ENCODE measurements around the gene DCLK2.

DCLK2 gene

DNA sequence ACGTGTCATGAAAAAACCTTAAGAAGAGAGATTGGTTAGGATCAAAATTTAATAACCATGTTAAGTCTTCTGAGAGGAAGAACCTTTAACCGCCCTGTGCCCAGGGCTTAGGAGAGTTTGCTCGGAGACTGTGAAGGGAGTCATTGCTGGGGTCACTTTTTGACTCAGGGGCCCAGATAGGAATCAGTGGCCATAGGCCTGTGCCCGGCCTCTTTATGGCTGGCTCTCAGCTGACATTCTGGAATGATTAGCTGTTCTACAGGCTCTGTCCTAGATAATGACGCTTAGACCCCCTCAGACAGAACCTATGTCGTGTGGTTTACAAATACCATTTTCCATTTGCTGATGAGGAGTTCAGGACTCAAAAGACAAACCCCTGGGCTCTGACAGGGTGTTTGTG lies 174.1 kb downstream of the DCLK2 start:
- Histone ChIP-seq H3K9me3 (ENCODE audit: control insufficient read depth, insufficient read depth, low read depth, low read length) (no peaks in the 10 kb centered on the region), H3K36me3 (ENCODE audit: control insufficient read depth in 2 of 2, insufficient read depth in 1 of 2, low read length in 2 of 2) (peaks cover 0 to 23% of the 10 kb centered on the region in 2 experiments; a peak in 1 of 3 replicates), H3K4me1 (ENCODE audit: control insufficient read depth, insufficient read depth, low read length) (no peaks in the 10 kb centered on the region), H3K27ac (ENCODE audit: extremely low read depth, low read depth, low read length) (no peak overlapping the region), H3K4me3 (ENCODE audit: low read depth, low read length) (no peak overlapping the region)
- TF ChIP-seq ZNF302 (tag by site-specific recombination; IDR thresholded peaks at IDR 0.05; ENCODE audit: low read depth) (no peak), ZNF266 (tag by site-specific recombination; IDR thresholded peaks at IDR 0.05; ENCODE audit: low read depth) (no peak), ZNF2 (tag by site-specific recombination; IDR thresholded peaks at IDR 0.05) (no peak), GFI1B (tag by site-specific recombination; IDR thresholded peaks at IDR 0.05) (no peak), ZNF138 (tag by site-specific recombination; IDR thresholded peaks at IDR 0.05; ENCODE audit: borderline replicate concordance) (no peak), ZNF768 (tag by site-specific recombination; IDR thresholded peaks at IDR 0.05) (no peak), ZNF624 (tag by site-specific recombination; IDR thresholded peaks at IDR 0.05) (no peak), ZNF514 (tag by site-specific recombination; IDR thresholded peaks at IDR 0.05) (no peak), ZFP37 (tag by site-specific recombination; IDR thresholded peaks at IDR 0.05) (no peak), ZNF707 (tag by site-specific recombination; IDR thresholded peaks at IDR 0.05) (no peak), ZBTB1 (tag by site-specific recombination; IDR thresholded peaks at IDR 0.05) (no peak)
- TF ChIP-seq, protein P1, sequence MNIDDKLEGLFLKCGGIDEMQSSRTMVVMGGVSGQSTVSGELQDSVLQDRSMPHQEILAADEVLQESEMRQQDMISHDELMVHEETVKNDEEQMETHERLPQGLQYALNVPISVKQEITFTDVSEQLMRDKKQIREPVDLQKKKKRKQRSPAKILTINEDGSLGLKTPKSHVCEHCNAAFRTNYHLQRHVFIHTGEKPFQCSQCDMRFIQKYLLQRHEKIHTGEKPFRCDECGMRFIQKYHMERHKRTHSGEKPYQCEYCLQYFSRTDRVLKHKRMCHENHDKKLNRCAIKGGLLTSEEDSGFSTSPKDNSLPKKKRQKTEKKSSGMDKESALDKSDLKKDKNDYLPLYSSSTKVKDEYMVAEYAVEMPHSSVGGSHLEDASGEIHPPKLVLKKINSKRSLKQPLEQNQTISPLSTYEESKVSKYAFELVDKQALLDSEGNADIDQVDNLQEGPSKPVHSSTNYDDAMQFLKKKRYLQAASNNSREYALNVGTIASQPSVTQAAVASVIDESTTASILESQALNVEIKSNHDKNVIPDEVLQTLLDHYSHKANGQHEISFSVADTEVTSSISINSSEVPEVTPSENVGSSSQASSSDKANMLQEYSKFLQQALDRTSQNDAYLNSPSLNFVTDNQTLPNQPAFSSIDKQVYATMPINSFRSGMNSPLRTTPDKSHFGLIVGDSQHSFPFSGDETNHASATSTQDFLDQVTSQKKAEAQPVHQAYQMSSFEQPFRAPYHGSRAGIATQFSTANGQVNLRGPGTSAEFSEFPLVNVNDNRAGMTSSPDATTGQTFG (tag by site-specific recombination; IDR thresholded peaks at IDR 0.05; ENCODE audit: borderline replicate concordance), result no peak
- TF ChIP-seq, protein P2, sequence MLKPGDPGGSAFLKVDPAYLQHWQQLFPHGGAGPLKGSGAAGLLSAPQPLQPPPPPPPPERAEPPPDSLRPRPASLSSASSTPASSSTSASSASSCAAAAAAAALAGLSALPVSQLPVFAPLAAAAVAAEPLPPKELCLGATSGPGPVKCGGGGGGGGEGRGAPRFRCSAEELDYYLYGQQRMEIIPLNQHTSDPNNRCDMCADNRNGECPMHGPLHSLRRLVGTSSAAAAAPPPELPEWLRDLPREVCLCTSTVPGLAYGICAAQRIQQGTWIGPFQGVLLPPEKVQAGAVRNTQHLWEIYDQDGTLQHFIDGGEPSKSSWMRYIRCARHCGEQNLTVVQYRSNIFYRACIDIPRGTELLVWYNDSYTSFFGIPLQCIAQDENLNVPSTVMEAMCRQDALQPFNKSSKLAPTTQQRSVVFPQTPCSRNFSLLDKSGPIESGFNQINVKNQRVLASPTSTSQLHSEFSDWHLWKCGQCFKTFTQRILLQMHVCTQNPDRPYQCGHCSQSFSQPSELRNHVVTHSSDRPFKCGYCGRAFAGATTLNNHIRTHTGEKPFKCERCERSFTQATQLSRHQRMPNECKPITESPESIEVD (tag by site-specific recombination; IDR thresholded peaks at IDR 0.05), result no peak
- ChIA-PET POLR2A (no interaction called here), CTCF (interaction anchor here (2.5 kb wide), 1 partner anchor 9 kb away, joined by 10 read pairs; no protein-coding TSS in a partner anchor)

DNA sequence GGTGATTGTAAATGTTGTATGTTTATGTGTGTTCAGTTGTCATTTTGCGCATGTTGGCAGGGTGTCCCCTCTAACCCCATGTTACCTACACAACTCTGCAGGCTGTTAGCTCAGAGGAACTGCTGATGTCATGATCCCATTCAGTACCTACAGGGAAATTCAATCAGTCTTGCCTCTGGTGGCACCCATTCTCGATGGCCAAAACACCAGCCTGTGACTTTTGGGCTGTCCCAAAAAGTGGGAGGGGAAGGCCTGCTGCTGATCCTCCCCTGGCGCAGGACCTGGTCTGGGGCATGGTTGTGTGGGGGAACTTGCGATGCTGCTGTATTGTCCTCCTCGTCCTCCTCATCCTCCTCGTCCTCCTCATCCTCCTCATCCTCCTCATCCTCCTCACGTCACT lies 174.5 kb downstream of the DCLK2 start:
- ChIA-PET CTCF (interaction anchor here (2.5 kb wide), 1 partner anchor 10 kb away, joined by 10 read pairs; no protein-coding TSS in a partner anchor), POLR2A (no interaction called here)
- TF ChIP-seq ZNF433 (tag by site-specific recombination; IDR thresholded peaks at IDR 0.05; ENCODE audit: low read depth), result no peak
- TF ChIP-seq, protein P3, sequence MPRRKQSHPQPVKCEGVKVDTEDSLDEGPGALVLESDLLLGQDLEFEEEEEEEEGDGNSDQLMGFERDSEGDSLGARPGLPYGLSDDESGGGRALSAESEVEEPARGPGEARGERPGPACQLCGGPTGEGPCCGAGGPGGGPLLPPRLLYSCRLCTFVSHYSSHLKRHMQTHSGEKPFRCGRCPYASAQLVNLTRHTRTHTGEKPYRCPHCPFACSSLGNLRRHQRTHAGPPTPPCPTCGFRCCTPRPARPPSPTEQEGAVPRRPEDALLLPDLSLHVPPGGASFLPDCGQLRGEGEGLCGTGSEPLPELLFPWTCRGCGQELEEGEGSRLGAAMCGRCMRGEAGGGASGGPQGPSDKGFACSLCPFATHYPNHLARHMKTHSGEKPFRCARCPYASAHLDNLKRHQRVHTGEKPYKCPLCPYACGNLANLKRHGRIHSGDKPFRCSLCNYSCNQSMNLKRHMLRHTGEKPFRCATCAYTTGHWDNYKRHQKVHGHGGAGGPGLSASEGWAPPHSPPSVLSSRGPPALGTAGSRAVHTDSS (tag by site-specific recombination; IDR thresholded peaks at IDR 0.05), result peak; percentile 86
- TF ChIP-seq SCRT1 (tag by site-specific recombination; IDR thresholded peaks at IDR 0.05; ENCODE audit: borderline replicate concordance), result no peak
- Histone ChIP-seq H3K4me1 (ENCODE audit: control insufficient read depth, insufficient read depth, low read length) (no peaks in the 10 kb centered on the region), H3K36me3 (ENCODE audit: control insufficient read depth in 2 of 2, insufficient read depth in 1 of 2, low read length in 2 of 2) (peaks cover 0 to 21% of the 10 kb centered on the region in 2 experiments; a peak in 1 of 3 replicates), H3K4me3 (ENCODE audit: low read depth, low read length) (no peak overlapping the region), H3K27ac (ENCODE audit: extremely low read depth, low read depth, low read length) (no peak overlapping the region), H3K9me3 (ENCODE audit: control insufficient read depth, insufficient read depth, low read depth, low read length) (no peaks in the 10 kb centered on the region)

DNA sequence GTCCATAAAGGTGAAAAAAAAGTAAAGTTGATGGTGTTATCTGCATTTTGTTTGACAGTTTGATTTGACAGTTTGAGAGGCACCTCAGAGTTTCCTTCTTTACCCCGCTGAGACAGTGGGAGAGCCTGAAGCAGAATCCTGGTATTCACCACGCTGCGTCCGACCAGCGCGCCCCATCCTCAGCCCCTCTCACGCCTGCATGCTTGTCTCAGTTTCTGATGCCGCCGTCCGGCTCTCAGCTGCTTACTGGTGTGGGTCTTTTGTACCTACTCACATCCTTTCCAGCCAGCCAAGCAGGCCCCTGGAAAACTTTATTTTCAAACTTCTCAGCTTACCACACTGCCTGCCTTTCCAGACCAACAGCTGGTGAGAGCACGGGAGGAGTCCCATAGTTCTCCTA lies 175.2 kb downstream of the DCLK2 start:
- Histone ChIP-seq H3K9me3 (ENCODE audit: control insufficient read depth, insufficient read depth, low read depth, low read length) (no peaks in the 10 kb centered on the region), H3K36me3 (ENCODE audit: control insufficient read depth in 2 of 2, insufficient read depth in 1 of 2, low read length in 2 of 2) (peaks cover 0 to 15% of the 10 kb centered on the region in 2 experiments; a peak in 1 of 3 replicates), H3K4me1 (ENCODE audit: control insufficient read depth, insufficient read depth, low read length) (no peaks in the 10 kb centered on the region), H3K27ac (ENCODE audit: extremely low read depth, low read depth, low read length) (no peak overlapping the region), H3K4me3 (ENCODE audit: low read depth, low read length) (no peak overlapping the region)
- POLR2A ChIA-PET, result no interaction called here
- CTCF ChIA-PET, result interaction anchor here (2.5 kb wide), 1 partner anchor 10 kb away, joined by 10 read pairs; no protein-coding TSS in a partner anchor
- TF ChIP-seq, protein P1 (tag by site-specific recombination; IDR thresholded peaks at IDR 0.05; ENCODE audit: borderline replicate concordance), result no peak
- TF ChIP-seq, protein P4, sequence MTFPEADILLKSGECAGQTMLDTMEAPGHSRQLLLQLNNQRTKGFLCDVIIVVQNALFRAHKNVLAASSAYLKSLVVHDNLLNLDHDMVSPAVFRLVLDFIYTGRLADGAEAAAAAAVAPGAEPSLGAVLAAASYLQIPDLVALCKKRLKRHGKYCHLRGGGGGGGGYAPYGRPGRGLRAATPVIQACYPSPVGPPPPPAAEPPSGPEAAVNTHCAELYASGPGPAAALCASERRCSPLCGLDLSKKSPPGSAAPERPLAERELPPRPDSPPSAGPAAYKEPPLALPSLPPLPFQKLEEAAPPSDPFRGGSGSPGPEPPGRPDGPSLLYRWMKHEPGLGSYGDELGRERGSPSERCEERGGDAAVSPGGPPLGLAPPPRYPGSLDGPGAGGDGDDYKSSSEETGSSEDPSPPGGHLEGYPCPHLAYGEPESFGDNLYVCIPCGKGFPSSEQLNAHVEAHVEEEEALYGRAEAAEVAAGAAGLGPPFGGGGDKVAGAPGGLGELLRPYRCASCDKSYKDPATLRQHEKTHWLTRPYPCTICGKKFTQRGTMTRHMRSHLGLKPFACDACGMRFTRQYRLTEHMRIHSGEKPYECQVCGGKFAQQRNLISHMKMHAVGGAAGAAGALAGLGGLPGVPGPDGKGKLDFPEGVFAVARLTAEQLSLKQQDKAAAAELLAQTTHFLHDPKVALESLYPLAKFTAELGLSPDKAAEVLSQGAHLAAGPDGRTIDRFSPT (tag by site-specific recombination; IDR thresholded peaks at IDR 0.05), result no peak
